HUES48 (cell line): ENCODE data around the gene GRXCR2.

Experiments used
- H3K27ac ChIP-seq: one replicate; pipeline ENCODE4 v1.7.0; 2013; ENCODE audit warnings: low read depth, low read length, inconsistent platforms
- H3K27me3 ChIP-seq: 2 replicates; pipeline ENCODE4 v1.6.1; 2013; ENCODE audit warnings: mild to moderate bottlenecking, low read length; ENCODE audit not compliant: control insufficient read depth, insufficient read depth
- H3K36me3 ChIP-seq: 2 replicates; pipeline ENCODE4 v1.6.1; 2013; ENCODE audit warnings: low read length; ENCODE audit not compliant: control insufficient read depth, insufficient read depth
- H3K4me1 ChIP-seq: 2 replicates; pipeline ENCODE4 v1.6.1; 2013; ENCODE audit warnings: mild to moderate bottlenecking, low read length; ENCODE audit not compliant: control insufficient read depth, insufficient read depth
- H3K4me3 ChIP-seq: 2 replicates; pipeline ENCODE4 v1.5.1; 2013; ENCODE audit warnings: mild to moderate bottlenecking, low read depth, low read length
- H3K9ac ChIP-seq: 2 replicates; pipeline ENCODE4 v1.6.1; 2013; ENCODE audit warnings: mild to moderate bottlenecking, low read depth, low read length, moderate library complexity
- H3K9me3 ChIP-seq: 2 replicates; pipeline ENCODE4 v1.6.1; 2013; ENCODE audit warnings: low read length; ENCODE audit not compliant: control insufficient read depth, insufficient read depth

Gene GRXCR2

GRCh38 chr5:145818604-145819003 lies 54.2 kb downstream of the GRXCR2 start:
- H3K9me3 ChIP-seq: no peaks in the 10 kb centered on the region
- H3K4me3 ChIP-seq: no peak overlapping the region
- H3K27ac ChIP-seq: no peak overlapping the region
- H3K36me3 ChIP-seq: no peaks in the 10 kb centered on the region
- H3K9ac ChIP-seq: no peak overlapping the region
- H3K27me3 ChIP-seq: no peaks in the 10 kb centered on the region
- no peaks in the 10 kb centered on the region for H3K4me1 ChIP-seq

- H3K27ac ChIP-seq: no peak overlapping the region
- H3K27me3 ChIP-seq: no peaks in the 10 kb centered on the region
- H3K4me1 ChIP-seq: no peaks in the 10 kb centered on the region
- H3K4me3 ChIP-seq: no peak overlapping the region
- H3K36me3 ChIP-seq: no peaks in the 10 kb centered on the region
- no peaks in the 10 kb centered on the region for H3K9me3 ChIP-seq
- H3K9ac ChIP-seq: no peak overlapping the region
Measured at GRCh38 chr5:145812877-145813276, 59.9 kb downstream of the GRXCR2 start.

- Histone ChIP-seq H3K4me3 (no peak overlapping the region), H3K4me1 (no peaks in the 10 kb centered on the region), H3K27me3 (no peaks in the 10 kb centered on the region), H3K36me3 (no peaks in the 10 kb centered on the region), H3K9me3 (no peaks in the 10 kb centered on the region), H3K9ac (no peak overlapping the region), H3K27ac (no peak overlapping the region)
Measured at GRCh38 chr5:145811834-145812625, 60.8 kb downstream of the GRXCR2 start.
